Caco-2 (cell line): Measurements from ENCODE around the gene EIF1AD. TPM values are rescaled to one million over a fixed set of nuclear protein-coding genes. Genes with fewer than 3 reads are reported as not detected.

Source experiments
- BruUV-seq: library from RNA; stranded (reverse); fragments of 400-500 nt; replicated peaks from 2 replicates; lab custom pipeline; 2021; lab: Mats Ljungman, UMichigan
- CTCF ChIA-PET: fragments of 300-600 bp; sonication (Branson Sonifier 250); formaldehyde crosslinking; loops from one replicate; lab custom pipeline; 2022; ENCODE audit warnings: antibody characterized with exemption; lab: Charles Lee
- POLR2A ChIA-PET: fragments of 300-600 bp; sonication (Branson Sonifier 250); formaldehyde crosslinking; loops from one replicate; lab custom pipeline; 2022; ENCODE audit warnings: antibody characterized with exemption; lab: Charles Lee
- DNase-seq, 2 experiments: peaks; one replicate each; pipeline versions ENCODE4 v3.0.0 to v3.0.0-alpha.2; 2020 to 2022
- H3K27me3 ChIP-seq: replicated peaks from 2 replicates; pipeline ENCODE4 v1.6.0; 2011; ENCODE audit warnings: low read length; ENCODE audit not compliant: control insufficient read depth, insufficient read depth
- H3K36me3 ChIP-seq: 2 replicates; pipeline ENCODE4 v1.5.1; 2011; ENCODE audit warnings: low read length; ENCODE audit not compliant: control insufficient read depth, insufficient read depth
- H3K4me1 ChIP-seq: fragments of 250-450 bp; sonication (Bioruptor Pico); 2 replicates; pipeline ENCODE4 v1.5.1; 2020; ENCODE audit warnings: mild to moderate bottlenecking
- H3K4me3 ChIP-seq: 2 replicates; pipeline ENCODE4 v1.5.1; 2011; ENCODE audit warnings: low read depth, mild to moderate bottlenecking, control low read depth, low read length
- H3K9me3 ChIP-seq: fragments of 250-450 bp; sonication (Bioruptor Pico); 2 replicates; pipeline ENCODE4 v1.5.1; 2020; ENCODE audit warnings: mild to moderate bottlenecking, moderate library complexity
- H3K27ac Mint-ChIP-seq: one replicate; pipeline ENCODE4 v1.8.0; 2022; ENCODE audit warnings: mixed read lengths; ENCODE audit not compliant: unreplicated experiment
- H3K27me3 Mint-ChIP-seq: one replicate; pipeline ENCODE4 v1.8.0; 2022; ENCODE audit warnings: mixed read lengths; ENCODE audit not compliant: insufficient read depth, unreplicated experiment
- H3K36me3 Mint-ChIP-seq: one replicate; pipeline ENCODE4 v1.8.0; 2022; ENCODE audit warnings: mild to moderate bottlenecking, mixed read lengths; ENCODE audit not compliant: insufficient read depth, unreplicated experiment
- H3K4me1 Mint-ChIP-seq: one replicate; pipeline ENCODE4 v1.8.0; 2022; ENCODE audit warnings: low read depth, mixed read lengths; ENCODE audit not compliant: unreplicated experiment
- H3K4me3 Mint-ChIP-seq: one replicate; pipeline ENCODE4 v1.8.0; 2022; ENCODE audit warnings: mild to moderate bottlenecking, moderate library complexity, mixed read lengths; ENCODE audit not compliant: unreplicated experiment
- H3K9me3 Mint-ChIP-seq: one replicate; pipeline ENCODE4 v1.8.0; 2022; ENCODE audit warnings: mixed read lengths; ENCODE audit not compliant: unreplicated experiment
- CTCF ChIP-seq, 2 experiments: fragments of 200-600 bp in 1 of 2; IDR thresholded peaks; 1 replicate in 1 of 2; 2 replicates in 1 of 2; pipeline versions ENCODE4 v1.5.1 to v1.8.0; 2011 to 2022; ENCODE audit warnings: antibody characterized with exemption in 1 of 2, control low read depth in 1 of 2, inconsistent platforms in 1 of 2, low read depth in 1 of 2, low read length in 1 of 2, mild to moderate bottlenecking in 1 of 2, moderate library complexity in 1 of 2; ENCODE audit not compliant: insufficient read depth in 1 of 2, severe bottlenecking in 1 of 2, unreplicated experiment in 1 of 2
- intact Hi-C: fragments of 100-400 bp; cut with micrococcal nuclease; formaldehyde crosslinking; loops from one replicate; pipeline ENCODE4 v1.10.0; 2022; ENCODE audit not compliant: unreplicated experiment
- total RNA-seq: library from RNA; stranded (reverse); gene quantifications from 2 replicates; pipeline ENCODE4 v1.2.3, GENCODE V29; 2022

The EIF1AD gene
- total RNA-seq, 1 experiment from 2014 or later: 55.3 TPM

- ChIA-PET POLR2A (interaction anchor here (1.0 to 1.5 kb wide), 2 partner anchors 69 to 89 kb away, joined by 3 to 5 read pairs; no protein-coding TSS in a partner anchor), CTCF (interaction anchor here (0.6 to 2.0 kb wide), 4 partner anchors 10 to 160 kb away, joined by 3 to 7 read pairs (median 4); partner anchors contain the start of gene CCDC85B)
- Mint-ChIP-seq H3K4me3 (peak overlapping the region; percentile 91), H3K4me1 (peaks cover 14% of the 10 kb centered on the region), H3K27me3 (no peaks in the 10 kb centered on the region), H3K36me3 (peaks cover 32% of the 10 kb centered on the region), H3K27ac (peak overlapping the region; percentile 96), H3K9me3 (no peaks in the 10 kb centered on the region)
- H3K4me1 ChIP-seq: peaks cover 9% of the 10 kb centered on the region
- peaks cover 7% of the 10 kb centered on the region for H3K36me3 ChIP-seq
- peak overlapping the region; percentile 49 for H3K4me3 ChIP-seq
- H3K27me3 ChIP-seq: no peaks in the 10 kb centered on the region
- intact Hi-C loops: loop anchor here (5.0 kb wide), 1 partner anchor 302 kb away; no protein-coding TSS in a partner anchor
- TF ChIP-seq CTCF (IDR thresholded peaks at IDR 0.05; ENCODE audit: insufficient read depth in 1 of 2, low read depth in 1 of 2, low read length in 1 of 2, severe bottlenecking in 1 of 2, unreplicated experiment in 1 of 2): no peak
- H3K9me3 ChIP-seq: no peaks in the 10 kb centered on the region
- DNase-seq: no peak
- BruUV-seq: no TSS peak
These were observed 48.7 kb upstream of the EIF1AD start for GRCh38 chr11:66050581-66051231.

GRCh38 chr11:66048547-66049323 lies 46.8 kb upstream of the EIF1AD start, which contains the start of gene GAL3ST3:
GAL3ST3 (minus strand) TSS chr11:66049161; CDS start chr11:66045415, 3,746 bp downstream.
- DNase-seq: no peak
- H3K4me1 ChIP-seq: peaks cover 11% of the 10 kb centered on the region
- H3K36me3 ChIP-seq: peaks cover 3% of the 10 kb centered on the region
- ChIA-PET CTCF (no interaction called here), POLR2A (no interaction called here)
- H3K27me3 ChIP-seq: no peaks in the 10 kb centered on the region
- H3K9me3 ChIP-seq: no peaks in the 10 kb centered on the region
- no peak within 1 kb of the TSS for H3K4me3 Mint-ChIP-seq
- intact Hi-C loops: no loop called here
- no TSS peak for BruUV-seq
- H3K27me3 Mint-ChIP-seq: no peaks in the 10 kb centered on the region
- H3K4me3 ChIP-seq: no peak within 1 kb of the TSS
- no peaks in the 10 kb centered on the region for H3K9me3 Mint-ChIP-seq
- H3K27ac Mint-ChIP-seq: no peak within 1 kb of the TSS
- no peak for TF ChIP-seq CTCF (IDR thresholded peaks at IDR 0.05; ENCODE audit: insufficient read depth in 1 of 2, low read depth in 1 of 2, low read length in 1 of 2, severe bottlenecking in 1 of 2, unreplicated experiment in 1 of 2)
- peaks cover 16% of the 10 kb centered on the region for H3K36me3 Mint-ChIP-seq
- peaks cover 7% of the 10 kb centered on the region for H3K4me1 Mint-ChIP-seq

GRCh38 chr11:66047541-66048365 lies 45.8 kb upstream of the EIF1AD start:
- Histone ChIP-seq H3K4me1 (peaks cover 11% of the 10 kb centered on the region), H3K9me3 (no peaks in the 10 kb centered on the region), H3K27me3 (no peaks in the 10 kb centered on the region), H3K4me3 (no peak overlapping the region), H3K36me3 (no peaks in the 10 kb centered on the region)
- intact Hi-C loops: no loop called here
- TF ChIP-seq CTCF (IDR thresholded peaks at IDR 0.05; ENCODE audit: insufficient read depth in 1 of 2, low read depth in 1 of 2, low read length in 1 of 2, severe bottlenecking in 1 of 2, unreplicated experiment in 1 of 2): no peak
- ChIA-PET CTCF (interaction anchor here (0.6 kb wide), 1 partner anchor 21 kb away, joined by 3 read pairs; no protein-coding TSS in a partner anchor), POLR2A (no interaction called here)
- H3K4me3 Mint-ChIP-seq: no peak overlapping the region
- no peak overlapping the region for H3K27ac Mint-ChIP-seq
- H3K36me3 Mint-ChIP-seq: peaks cover 8% of the 10 kb centered on the region
- peaks cover 7% of the 10 kb centered on the region for H3K4me1 Mint-ChIP-seq
- DNase-seq: no peak
- no TSS peak for BruUV-seq
- no peaks in the 10 kb centered on the region for H3K9me3 Mint-ChIP-seq
- H3K27me3 Mint-ChIP-seq: no peaks in the 10 kb centered on the region
